Activated T-cell treated with anti-CD3 and anti-CD28 coated beads for 4 hours (primary cell): ENCODE results near the gene SPTBN4.
"Not testable (repeated sequence)": the region's sequence is repeated elsewhere in the genome, so short reads cannot be mapped to it uniquely, and the experiment has no call there.

ENCODE experiments used
- DNase-seq: peaks from one replicate; pipeline ENCODE4 v3.0.0-alpha.2; 2020

SPTBN4 gene

GRCh38 chr19:40590464-40591265, 123.9 kb downstream of the SPTBN4 start:
- DNase-seq: no peak

GRCh38 chr19:40591724-40592123, 124.9 kb downstream of the SPTBN4 start:
- DNase-seq: not testable (repeated sequence)

GRCh38 chr19:40592170-40592569, 125.4 kb downstream of the SPTBN4 start:
- DNase-seq: no peak

- DNase-seq: no peak
Observed at GRCh38 chr19:40594255-40594654, 127.5 kb downstream of the SPTBN4 start.

GRCh38 chr19:40594657-40595091, 127.9 kb downstream of the SPTBN4 start:
- no peak for DNase-seq

- DNase-seq: no peak
Observed at GRCh38 chr19:40596608-40597328, 130.0 kb downstream of the SPTBN4 start.

GRCh38 chr19:40597329-40597838, 130.6 kb downstream of the SPTBN4 start:
- no peak for DNase-seq

GRCh38 chr19:40598121-40598917, 131.5 kb downstream of the SPTBN4 start:
- DNase-seq: peak; percentile 79

- no peak for DNase-seq
Observed at GRCh38 chr19:40598918-40599307, 132.1 kb downstream of the SPTBN4 start.

- no peak for DNase-seq
Observed at GRCh38 chr19:40599331-40599901, 132.6 kb downstream of the SPTBN4 start.

- DNase-seq: no peak
Observed at GRCh38 chr19:40599902-40600569, 133.2 kb downstream of the SPTBN4 start.

- DNase-seq: no peak
Observed at GRCh38 chr19:40600570-40601133, 133.9 kb downstream of the SPTBN4 start.

- DNase-seq: no peak
Observed at GRCh38 chr19:40601134-40601974, 134.6 kb downstream of the SPTBN4 start, which contains the start of gene LTBP4. Gene LTBP4 (plus strand): TSS chr19:40601369. CDS start chr19:40601388, 19 bp downstream.

- DNase-seq: no peak
Observed at GRCh38 chr19:40603071-40603388, 136.2 kb downstream of the SPTBN4 start.

GRCh38 chr19:40603389-40604170, 136.8 kb downstream of the SPTBN4 start:
- DNase-seq: peak; percentile 96

- no peak for DNase-seq
Observed at GRCh38 chr19:40604171-40604646, 137.4 kb downstream of the SPTBN4 start.

GRCh38 chr19:40604647-40605215, 137.9 kb downstream of the SPTBN4 start:
- no peak for DNase-seq

- DNase-seq: peak; percentile 76
Observed at GRCh38 chr19:40605216-40605971, 138.6 kb downstream of the SPTBN4 start.
